HEK293 (cell line): Measurements from ENCODE around the gene THSD4.
"Not testable (repeated sequence)": the region's sequence is repeated elsewhere in the genome, so short reads cannot be mapped to it uniquely, and the experiment has no call there.

Source experiments
- FEZF1 ChIP-seq: fragments of 450-650 bp; formaldehyde crosslinking; IDR thresholded peaks from 2 replicates; pipeline ENCODE4 v1.5.1; 2016; ENCODE audit warnings: missing biosample characterization, missing genetic modification characterization
- TCF7L2 ChIP-seq: IDR thresholded peaks from 2 replicates; pipeline ENCODE4 v1.6.1; 2011; ENCODE audit warnings: low read depth, mild to moderate bottlenecking, inconsistent platforms, low read length, moderate library complexity, borderline replicate concordance
- ZFHX2 ChIP-seq: fragments of 450-650 bp; formaldehyde crosslinking; conservative IDR thresholded peaks from 2 replicates; pipeline ENCODE4 v1.5.1; 2016; ENCODE audit warnings: missing biosample characterization, missing genetic modification characterization
- ZNF24 ChIP-seq: fragments of 450-650 bp; formaldehyde crosslinking; IDR thresholded peaks from 2 replicates; pipeline ENCODE4 v1.5.1; 2016; ENCODE audit warnings: missing biosample characterization, missing genetic modification characterization
- ZNF48 ChIP-seq: fragments of 450-650 bp; formaldehyde crosslinking; IDR thresholded peaks from 2 replicates; pipeline ENCODE4 v1.5.1; 2016; ENCODE audit warnings: missing biosample characterization, missing genetic modification characterization
- ZNF510 ChIP-seq: fragments of 450-650 bp; formaldehyde crosslinking; IDR thresholded peaks from 2 replicates; pipeline ENCODE4 v1.5.1; 2018; ENCODE audit warnings: mild to moderate bottlenecking, missing genetic modification characterization, missing biosample characterization; ENCODE audit not compliant: insufficient replicate concordance
- ZNF747 ChIP-seq: fragments of 450-650 bp; formaldehyde crosslinking; IDR thresholded peaks from 2 replicates; pipeline ENCODE4 v1.5.1; 2016; ENCODE audit warnings: missing biosample characterization, missing genetic modification characterization
- ZNF792 ChIP-seq: fragments of 450-650 bp; formaldehyde crosslinking; IDR thresholded peaks from 2 replicates; pipeline ENCODE4 v1.5.1; 2016; ENCODE audit warnings: missing biosample characterization, missing genetic modification characterization
- TF ChIP-seq, protein P1 (sequence below): fragments of 450-650 bp; formaldehyde crosslinking; IDR thresholded peaks from 2 replicates; pipeline ENCODE4 v1.5.1; 2016; ENCODE audit warnings: missing biosample characterization, missing genetic modification characterization
- TF ChIP-seq, protein P2 (sequence below): IDR thresholded peaks from 2 replicates; pipeline ENCODE4 v1.6.1; 2011; ENCODE audit warnings: mild to moderate bottlenecking, low read depth, low read length, borderline replicate concordance

DNA sequence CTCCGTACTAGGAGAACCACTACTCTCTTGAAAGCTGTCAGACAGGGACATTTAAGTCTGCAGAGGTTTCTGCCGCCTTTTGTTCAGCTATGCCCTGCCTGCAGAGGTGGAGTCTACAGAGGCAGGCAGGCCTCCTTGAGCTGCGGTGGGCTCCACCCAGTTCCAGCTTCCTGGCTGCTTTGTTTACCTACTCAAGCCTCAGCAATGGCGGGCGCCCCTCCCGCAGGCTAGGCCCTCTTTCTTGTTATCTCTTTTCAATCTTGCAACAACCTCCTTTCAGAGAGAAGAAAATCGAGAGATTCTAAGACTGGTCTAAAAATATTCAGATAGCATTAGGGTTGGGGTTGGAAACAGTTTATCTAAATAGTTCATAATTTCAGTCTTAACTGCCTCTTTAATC, 257.5 kb downstream of the THSD4 start:
- not testable (repeated sequence) for TF ChIP-seq ZNF48 (tag by site-specific recombination); ZFHX2 (tag by site-specific recombination); ZNF792 (tag by site-specific recombination); ZNF24 (tag by site-specific recombination); FEZF1 (tag by site-specific recombination); ZNF510 (tag by site-specific recombination); TCF7L2; ZNF747 (tag by site-specific recombination)
- TF ChIP-seq, protein P1, sequence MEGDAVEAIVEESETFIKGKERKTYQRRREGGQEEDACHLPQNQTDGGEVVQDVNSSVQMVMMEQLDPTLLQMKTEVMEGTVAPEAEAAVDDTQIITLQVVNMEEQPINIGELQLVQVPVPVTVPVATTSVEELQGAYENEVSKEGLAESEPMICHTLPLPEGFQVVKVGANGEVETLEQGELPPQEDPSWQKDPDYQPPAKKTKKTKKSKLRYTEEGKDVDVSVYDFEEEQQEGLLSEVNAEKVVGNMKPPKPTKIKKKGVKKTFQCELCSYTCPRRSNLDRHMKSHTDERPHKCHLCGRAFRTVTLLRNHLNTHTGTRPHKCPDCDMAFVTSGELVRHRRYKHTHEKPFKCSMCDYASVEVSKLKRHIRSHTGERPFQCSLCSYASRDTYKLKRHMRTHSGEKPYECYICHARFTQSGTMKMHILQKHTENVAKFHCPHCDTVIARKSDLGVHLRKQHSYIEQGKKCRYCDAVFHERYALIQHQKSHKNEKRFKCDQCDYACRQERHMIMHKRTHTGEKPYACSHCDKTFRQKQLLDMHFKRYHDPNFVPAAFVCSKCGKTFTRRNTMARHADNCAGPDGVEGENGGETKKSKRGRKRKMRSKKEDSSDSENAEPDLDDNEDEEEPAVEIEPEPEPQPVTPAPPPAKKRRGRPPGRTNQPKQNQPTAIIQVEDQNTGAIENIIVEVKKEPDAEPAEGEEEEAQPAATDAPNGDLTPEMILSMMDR (tag by site-specific recombination): not testable (repeated sequence)
- TF ChIP-seq, protein P2, sequence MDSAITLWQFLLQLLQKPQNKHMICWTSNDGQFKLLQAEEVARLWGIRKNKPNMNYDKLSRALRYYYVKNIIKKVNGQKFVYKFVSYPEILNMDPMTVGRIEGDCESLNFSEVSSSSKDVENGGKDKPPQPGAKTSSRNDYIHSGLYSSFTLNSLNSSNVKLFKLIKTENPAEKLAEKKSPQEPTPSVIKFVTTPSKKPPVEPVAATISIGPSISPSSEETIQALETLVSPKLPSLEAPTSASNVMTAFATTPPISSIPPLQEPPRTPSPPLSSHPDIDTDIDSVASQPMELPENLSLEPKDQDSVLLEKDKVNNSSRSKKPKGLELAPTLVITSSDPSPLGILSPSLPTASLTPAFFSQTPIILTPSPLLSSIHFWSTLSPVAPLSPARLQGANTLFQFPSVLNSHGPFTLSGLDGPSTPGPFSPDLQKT: not testable (repeated sequence)
